NOMO-1 (cell line): ENCODE results near the gene SOHLH1.

ENCODE experiments used
- DNase-seq, 2 experiments: peaks; one replicate each; lab custom pipeline; 2025; ENCODE audit not compliant: unreplicated experiment in 2 of 2; lab: John Stamatoyannopoulos, UW

SOHLH1 gene

GRCh38 chr9:135699440-135699839, at the start of gene SOHLH1:
SOHLH1 (minus strand) TSS chr9:135699481; CDS start chr9:135699467, 14 bp downstream.
- no peak for DNase-seq

- DNase-seq: no peak
Observed at GRCh38 chr9:135748676-135749075, 49.4 kb upstream of the SOHLH1 start.

GRCh38 chr9:135747311-135747710, 48.0 kb upstream of the SOHLH1 start:
- no peak for DNase-seq

- no peak for DNase-seq
Observed at GRCh38 chr9:135746565-135746964, 47.3 kb upstream of the SOHLH1 start.

- no peak for DNase-seq
Observed at GRCh38 chr9:135745686-135746324, 46.5 kb upstream of the SOHLH1 start.

- no peak for DNase-seq
Observed at GRCh38 chr9:135745189-135745588, 45.9 kb upstream of the SOHLH1 start.

GRCh38 chr9:135744333-135745070, 45.2 kb upstream of the SOHLH1 start:
- DNase-seq: no peak

GRCh38 chr9:135743546-135744332, 44.5 kb upstream of the SOHLH1 start:
- DNase-seq: no peak

- no peak for DNase-seq
Observed at GRCh38 chr9:135743021-135743420, 43.7 kb upstream of the SOHLH1 start.

- no peak for DNase-seq
Observed at GRCh38 chr9:135741276-135742219, 42.3 kb upstream of the SOHLH1 start.

GRCh38 chr9:135739271-135740220, 40.3 kb upstream of the SOHLH1 start:
- DNase-seq: no peak

GRCh38 chr9:135737840-135738521, 38.7 kb upstream of the SOHLH1 start:
- DNase-seq: no peak

GRCh38 chr9:135736979-135737839, 37.9 kb upstream of the SOHLH1 start:
- DNase-seq: no peak

GRCh38 chr9:135736272-135736978, 37.1 kb upstream of the SOHLH1 start:
- DNase-seq: no peak

- DNase-seq: no peak
Observed at GRCh38 chr9:135734616-135735144, 35.4 kb upstream of the SOHLH1 start.

- DNase-seq: no peak
Observed at GRCh38 chr9:135732569-135733257, 33.4 kb upstream of the SOHLH1 start.
